Trophoblast cell (in vitro differentiated cells and primary cell): Measurements from ENCODE around the gene SLC35F3.

Source experiments
- DNase-seq, 2 donors: peaks; one replicate each; pipeline ENCODE4 v3.0.0-alpha.2; 2016
- H2AFZ ChIP-seq: 2 replicates; pipeline ENCODE4 v1.6.1; 2013; ENCODE audit warnings: low read length, moderate library complexity, mild to moderate bottlenecking; ENCODE audit not compliant: insufficient read depth, poor library complexity
- H2AK5ac ChIP-seq: 2 replicates; pipeline ENCODE4 v1.6.1; 2013; ENCODE audit warnings: mild to moderate bottlenecking, low read length
- H2BK120ac ChIP-seq: 2 replicates; pipeline ENCODE4 v1.6.1; 2013; ENCODE audit warnings: low read length, mild to moderate bottlenecking, moderate library complexity; ENCODE audit not compliant: insufficient read depth, poor library complexity
- H2BK12ac ChIP-seq: 2 replicates; pipeline ENCODE4 v1.6.1; 2013; ENCODE audit warnings: mild to moderate bottlenecking, low read length, moderate library complexity
- H2BK5ac ChIP-seq: 2 replicates; pipeline ENCODE4 v1.6.1; 2013; ENCODE audit warnings: low read length, low read depth, moderate library complexity, mild to moderate bottlenecking; ENCODE audit not compliant: poor library complexity
- H3K14ac ChIP-seq: 2 replicates; pipeline ENCODE4 v1.6.1; 2013; ENCODE audit warnings: mild to moderate bottlenecking, low read length
- H3K18ac ChIP-seq: 2 replicates; pipeline ENCODE4 v1.6.1; 2013; ENCODE audit warnings: mild to moderate bottlenecking, low read length
- H3K23ac ChIP-seq: 2 replicates; pipeline ENCODE4 v1.6.1; 2013; ENCODE audit warnings: low read length
- H3K27ac ChIP-seq: 2 replicates; pipeline ENCODE4 v1.5.1; 2013; ENCODE audit warnings: low read depth, mild to moderate bottlenecking, inconsistent platforms, low read length, moderate library complexity
- H3K27me3 ChIP-seq: 2 replicates; pipeline ENCODE4 v1.6.1; 2013; ENCODE audit warnings: inconsistent platforms, mild to moderate bottlenecking, low read length, moderate library complexity; ENCODE audit not compliant: insufficient read depth
- H3K36me3 ChIP-seq, 2 experiments: 1 replicate in 1 of 2; 2 replicates in 1 of 2; pipeline ENCODE4 v1.6.1; 2013; ENCODE audit warnings: low read length in 2 of 2, mild to moderate bottlenecking in 2 of 2, moderate library complexity in 1 of 2; ENCODE audit not compliant: insufficient read depth in 2 of 2, control insufficient read depth in 1 of 2
- H3K4ac ChIP-seq: 2 replicates; pipeline ENCODE4 v1.6.1; 2013; ENCODE audit warnings: low read depth, mild to moderate bottlenecking, low read length, moderate library complexity
- H3K4me1 ChIP-seq, 2 experiments: 1 replicate in 1 of 2; 2 replicates in 1 of 2; pipeline ENCODE4 v1.6.1; 2013; ENCODE audit warnings: low read length in 2 of 2, mild to moderate bottlenecking in 2 of 2, moderate library complexity in 1 of 2; ENCODE audit not compliant: insufficient read depth in 2 of 2, control insufficient read depth in 1 of 2
- H3K4me2 ChIP-seq: 2 replicates; pipeline ENCODE4 v1.6.1; 2013; ENCODE audit warnings: inconsistent platforms, mild to moderate bottlenecking, low read length, moderate library complexity
- H3K4me3 ChIP-seq: 2 replicates; pipeline ENCODE4 v1.5.1; 2013; ENCODE audit warnings: mild to moderate bottlenecking, low read depth, low read length, inconsistent platforms
- H3K79me1 ChIP-seq: one replicate; pipeline ENCODE4 v1.6.1; 2013; ENCODE audit warnings: low read length
- H3K79me2 ChIP-seq: 2 replicates; pipeline ENCODE4 v1.6.1; 2013; ENCODE audit warnings: low read length, mild to moderate bottlenecking; ENCODE audit not compliant: control insufficient read depth, insufficient read depth, poor library complexity
- H3K9ac ChIP-seq: 2 replicates; pipeline ENCODE4 v1.6.1; 2013; ENCODE audit warnings: mild to moderate bottlenecking, low read length
- H3K9me3 ChIP-seq: 2 replicates; pipeline ENCODE4 v1.6.1; 2013; ENCODE audit warnings: low read depth, mild to moderate bottlenecking, control low read depth, inconsistent platforms, low read length; ENCODE audit not compliant: insufficient read depth
- H4K12ac ChIP-seq: 2 replicates; pipeline ENCODE4 v1.6.1; 2013; ENCODE audit warnings: low read depth, mild to moderate bottlenecking, low read length, moderate library complexity
- H4K8ac ChIP-seq: 2 replicates; pipeline ENCODE4 v1.6.1; 2013; ENCODE audit warnings: low read depth, mild to moderate bottlenecking, low read length, moderate library complexity
- H4K91ac ChIP-seq: one replicate; pipeline ENCODE4 v1.6.1; 2013; ENCODE audit warnings: low read depth, mild to moderate bottlenecking, low read length, moderate library complexity
- WGBS: extraction: QIAGEN DNeasy Blood & Tissue Kit; methylation state at CpG from one replicate; pipeline ENCODE4 v1.1.7; 2013; ENCODE audit warnings: missing lambda C conversion rate; ENCODE audit not compliant: insufficient read length, insufficient coverage; ENCODE audit errors: extremely low coverage; 5-methylcytosine and 5-hydroxymethylcytosine counted together

SLC35F3 gene

GRCh38 chr1:234303231-234303630, 398.8 kb downstream of the SLC35F3 start:
- H2BK120ac ChIP-seq = no peak overlapping the region
- no peak overlapping the region for H2AK5ac ChIP-seq
- no peak overlapping the region for H3K14ac ChIP-seq
- no peaks in the 10 kb centered on the region for H3K36me3 ChIP-seq
- H3K9me3 ChIP-seq = no peaks in the 10 kb centered on the region
- H3K4ac ChIP-seq = no peak overlapping the region
- no peak overlapping the region for H3K27ac ChIP-seq
- no peak overlapping the region for H3K4me2 ChIP-seq
- H3K4me3 ChIP-seq = peak overlapping the region; percentile 12
- no peak overlapping the region for H3K18ac ChIP-seq
- DNase-seq = no peak
- H4K12ac ChIP-seq = no peak overlapping the region
- H4K91ac ChIP-seq = no peak overlapping the region
- no peak overlapping the region for H2BK12ac ChIP-seq
- H3K79me2 ChIP-seq = no peaks in the 10 kb centered on the region
- WGBS = no CpG with 5 or more reads among the region's 6 CpGs
- H4K8ac ChIP-seq = no peak overlapping the region
- no peaks in the 10 kb centered on the region for H3K27me3 ChIP-seq
- H3K9ac ChIP-seq = no peak overlapping the region
- H3K4me1 ChIP-seq = no peaks in the 10 kb centered on the region
- no peaks in the 10 kb centered on the region for H3K79me1 ChIP-seq
- no peak overlapping the region for H2BK5ac ChIP-seq
- no peak overlapping the region for H3K23ac ChIP-seq
- no peak overlapping the region for H2AFZ ChIP-seq

GRCh38 chr1:234307726-234308125, 403.2 kb downstream of the SLC35F3 start:
- no peaks in the 10 kb centered on the region for H3K27me3 ChIP-seq
- no peaks in the 10 kb centered on the region for H3K79me1 ChIP-seq
- no peaks in the 10 kb centered on the region for H3K36me3 ChIP-seq
- no CpG with 5 or more reads among the region's 6 CpGs for WGBS
- H2BK12ac ChIP-seq = no peak overlapping the region
- no peak overlapping the region for H3K18ac ChIP-seq
- no peak overlapping the region for H3K4me3 ChIP-seq
- H2AFZ ChIP-seq = no peak overlapping the region
- no peak overlapping the region for H3K9ac ChIP-seq
- no peak overlapping the region for H4K91ac ChIP-seq
- no peak overlapping the region for H2BK120ac ChIP-seq
- no peak overlapping the region for H4K12ac ChIP-seq
- no peak overlapping the region for H3K4me2 ChIP-seq
- H3K9me3 ChIP-seq = no peaks in the 10 kb centered on the region
- no peak overlapping the region for H3K27ac ChIP-seq
- no peak overlapping the region for H2AK5ac ChIP-seq
- H4K8ac ChIP-seq = no peak overlapping the region
- H3K79me2 ChIP-seq = no peaks in the 10 kb centered on the region
- no peak for DNase-seq
- no peak overlapping the region for H3K4ac ChIP-seq
- H3K4me1 ChIP-seq = no peaks in the 10 kb centered on the region
- no peak overlapping the region for H3K23ac ChIP-seq
- no peak overlapping the region for H2BK5ac ChIP-seq
- no peak overlapping the region for H3K14ac ChIP-seq

- Histone ChIP-seq H2AFZ (no peak overlapping the region), H3K36me3 (no peaks in the 10 kb centered on the region), H2AK5ac (no peak overlapping the region), H3K27ac (no peak overlapping the region), H4K12ac (no peak overlapping the region), H3K18ac (no peak overlapping the region), H3K9ac (no peak overlapping the region), H2BK120ac (no peak overlapping the region), H2BK12ac (no peak overlapping the region), H3K4ac (no peak overlapping the region), H2BK5ac (no peak overlapping the region), H3K79me1 (no peaks in the 10 kb centered on the region), H3K23ac (no peak overlapping the region), H3K4me1 (no peaks in the 10 kb centered on the region), H3K4me3 (no peak overlapping the region), H3K79me2 (no peaks in the 10 kb centered on the region), H3K4me2 (no peak overlapping the region), H3K9me3 (no peaks in the 10 kb centered on the region), H4K91ac (no peak overlapping the region), H3K14ac (no peak overlapping the region), H3K27me3 (no peaks in the 10 kb centered on the region), H4K8ac (no peak overlapping the region)
- WGBS = no CpG with 5 or more reads among the region's 4 CpGs
- no peak for DNase-seq
These were observed 404.7 kb downstream of the SLC35F3 start for GRCh38 chr1:234309243-234309597.

- Histone ChIP-seq H4K12ac (no peak overlapping the region), H3K27ac (no peak overlapping the region), H3K4me1 (no peaks in the 10 kb centered on the region), H3K36me3 (no peaks in the 10 kb centered on the region), H3K9ac (no peak overlapping the region), H2BK12ac (no peak overlapping the region), H2BK5ac (no peak overlapping the region), H3K4ac (no peak overlapping the region), H4K8ac (no peak overlapping the region), H2BK120ac (no peak overlapping the region), H3K27me3 (no peaks in the 10 kb centered on the region), H3K18ac (no peak overlapping the region), H2AFZ (no peak overlapping the region), H3K9me3 (no peaks in the 10 kb centered on the region), H3K14ac (no peak overlapping the region), H3K79me1 (no peaks in the 10 kb centered on the region), H2AK5ac (no peak overlapping the region), H3K23ac (no peak overlapping the region), H3K4me3 (no peak overlapping the region), H3K79me2 (no peaks in the 10 kb centered on the region), H3K4me2 (no peak overlapping the region), H4K91ac (no peak overlapping the region)
- peak; percentile 67 to 83 for DNase-seq
- no CpG with 5 or more reads among the region's 26 CpGs for WGBS
These were observed 405.4 kb downstream of the SLC35F3 start for GRCh38 chr1:234309598-234310459.
